Measurements from ENCODE around the gene SLC25A40.

DNA sequence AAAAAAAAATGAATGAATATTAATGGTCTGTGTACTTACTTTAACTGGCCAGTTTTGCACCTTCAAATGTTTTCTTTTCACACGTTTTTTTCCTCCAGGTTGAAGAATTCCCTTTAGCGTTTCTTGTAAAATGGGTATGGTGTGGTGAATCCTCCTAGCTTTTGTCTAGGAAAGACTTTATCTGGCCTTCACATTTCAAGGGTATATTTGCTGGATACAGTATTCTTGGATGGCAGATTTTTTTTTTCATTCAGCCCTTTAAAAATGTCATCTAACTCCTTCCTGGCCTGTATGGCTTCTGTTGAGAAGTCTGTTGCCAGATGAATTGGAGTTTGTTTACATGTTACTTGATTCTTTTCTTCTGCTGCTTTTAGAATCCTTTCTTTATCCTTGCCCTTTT is 10.1 kb downstream of the SLC25A40 start:
- TF ChIP-seq POLR2A (IDR thresholded peaks at IDR 0.05) (no peak), CTCF (IDR thresholded peaks at IDR 0.05) (no peak)

Data from uterus (tissue), 2 donors.